ENCODE data around the gene MFNG.

Gene MFNG

DNA sequence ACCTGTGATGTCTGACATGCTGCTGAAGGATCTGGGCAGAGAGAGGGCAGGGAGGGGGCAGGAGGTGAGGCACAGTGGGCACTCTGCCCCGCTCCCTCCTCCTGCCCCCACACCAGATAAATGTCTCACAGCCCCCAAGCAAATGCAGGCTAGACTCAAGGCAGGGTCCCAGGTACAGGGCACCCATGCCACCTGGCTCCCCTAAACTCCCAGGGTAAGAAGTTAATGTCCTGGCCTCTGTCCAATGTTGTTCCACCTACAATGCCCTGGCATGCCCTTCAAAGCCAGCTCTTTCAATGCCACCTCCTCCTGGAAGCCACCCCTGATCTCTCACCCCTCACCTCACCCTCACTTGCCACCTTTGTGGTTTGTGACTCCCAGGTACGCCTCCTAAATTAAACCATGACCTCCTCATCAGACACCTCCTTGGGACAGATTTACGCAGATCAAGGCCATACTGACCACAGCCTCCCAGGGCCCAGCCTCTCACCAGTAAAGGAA lies 17.0 kb upstream of the MFNG start:
- TF ChIP-seq, protein P1, sequence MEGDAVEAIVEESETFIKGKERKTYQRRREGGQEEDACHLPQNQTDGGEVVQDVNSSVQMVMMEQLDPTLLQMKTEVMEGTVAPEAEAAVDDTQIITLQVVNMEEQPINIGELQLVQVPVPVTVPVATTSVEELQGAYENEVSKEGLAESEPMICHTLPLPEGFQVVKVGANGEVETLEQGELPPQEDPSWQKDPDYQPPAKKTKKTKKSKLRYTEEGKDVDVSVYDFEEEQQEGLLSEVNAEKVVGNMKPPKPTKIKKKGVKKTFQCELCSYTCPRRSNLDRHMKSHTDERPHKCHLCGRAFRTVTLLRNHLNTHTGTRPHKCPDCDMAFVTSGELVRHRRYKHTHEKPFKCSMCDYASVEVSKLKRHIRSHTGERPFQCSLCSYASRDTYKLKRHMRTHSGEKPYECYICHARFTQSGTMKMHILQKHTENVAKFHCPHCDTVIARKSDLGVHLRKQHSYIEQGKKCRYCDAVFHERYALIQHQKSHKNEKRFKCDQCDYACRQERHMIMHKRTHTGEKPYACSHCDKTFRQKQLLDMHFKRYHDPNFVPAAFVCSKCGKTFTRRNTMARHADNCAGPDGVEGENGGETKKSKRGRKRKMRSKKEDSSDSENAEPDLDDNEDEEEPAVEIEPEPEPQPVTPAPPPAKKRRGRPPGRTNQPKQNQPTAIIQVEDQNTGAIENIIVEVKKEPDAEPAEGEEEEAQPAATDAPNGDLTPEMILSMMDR (IDR thresholded peaks at IDR 0.05; ENCODE audit: extremely low read depth, missing control alignments): no peak
- no peak for DNase-seq (ENCODE audit: low spot score)

DNA sequence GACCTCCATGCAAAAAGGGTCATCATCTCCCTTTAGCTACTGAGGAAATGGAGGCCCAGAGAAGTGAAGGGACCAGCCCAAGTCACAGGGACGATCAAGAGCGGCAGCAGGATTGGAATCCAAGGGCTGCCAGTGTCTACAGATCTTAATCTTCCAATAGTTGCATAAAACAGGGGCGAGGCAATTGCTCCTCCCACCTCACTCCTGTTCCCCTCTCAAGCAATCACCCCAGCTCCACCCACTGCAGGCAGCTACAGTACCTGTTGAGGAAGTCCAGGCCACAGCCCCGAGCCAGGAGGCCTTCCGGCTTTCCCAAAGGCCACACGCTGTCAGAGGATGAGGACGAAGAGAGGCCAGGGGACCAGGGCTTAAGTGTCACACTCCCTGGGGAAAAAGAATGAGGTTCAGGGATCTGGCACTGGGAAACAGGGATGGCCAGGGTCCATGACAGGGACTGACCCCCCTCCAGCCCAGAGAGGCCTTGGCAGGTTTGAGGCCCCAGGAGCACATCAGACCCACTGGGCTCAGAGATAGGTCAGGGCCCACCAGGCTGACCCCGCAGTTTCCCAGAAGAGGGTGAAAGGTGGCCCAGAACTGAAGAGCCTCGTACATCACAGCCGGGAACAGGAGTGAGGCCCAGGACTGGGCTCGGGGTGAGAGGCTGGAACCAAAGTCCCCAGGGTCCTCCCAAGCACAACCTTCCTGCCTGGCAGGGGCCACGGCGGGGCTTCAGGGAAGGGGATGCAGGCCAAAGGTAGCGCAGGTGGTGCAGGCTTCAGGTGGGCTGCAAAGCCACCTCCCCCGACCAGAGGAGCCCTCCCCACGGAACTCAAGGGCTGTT lies 16.4 kb upstream of the MFNG start:
- TF ChIP-seq, protein P1 (IDR thresholded peaks at IDR 0.05; ENCODE audit: extremely low read depth, missing control alignments): no peak
- DNase-seq (ENCODE audit: low spot score): no peak

DNA sequence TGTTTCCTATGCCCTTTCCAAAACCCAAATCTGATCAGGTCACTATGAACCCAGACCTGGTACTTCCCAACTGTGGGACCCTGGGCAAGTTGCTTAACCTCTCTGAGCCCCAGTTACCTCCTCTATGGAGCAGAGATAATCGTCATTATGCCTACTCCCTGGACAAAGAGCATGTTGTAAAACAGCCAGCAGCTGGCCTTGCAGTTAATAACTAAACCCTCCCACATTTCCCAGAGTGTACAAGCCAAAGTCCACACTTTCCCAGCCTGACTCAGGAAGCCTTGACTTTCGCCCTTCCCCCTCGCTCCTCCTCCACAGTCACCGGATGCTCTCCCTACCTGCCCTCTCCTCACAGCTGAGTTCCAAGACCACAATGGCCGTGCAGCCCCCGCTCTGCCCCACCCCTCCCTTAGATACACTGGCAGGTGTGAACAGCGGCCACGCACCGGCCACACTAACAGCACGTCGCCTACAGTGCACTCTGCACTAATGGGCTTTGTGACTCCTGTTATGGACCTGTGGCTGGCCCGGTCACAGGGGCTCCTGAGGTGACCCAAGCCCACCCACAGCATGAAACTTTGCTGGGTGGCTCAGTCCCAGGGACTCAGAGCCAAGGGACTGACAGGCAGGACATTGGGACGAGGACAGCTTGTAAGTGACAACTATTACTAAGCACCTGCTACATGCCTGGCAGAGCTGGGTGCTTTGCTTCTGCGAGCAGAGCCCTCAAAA lies 15.6 kb upstream of the MFNG start:
- DNase-seq (ENCODE audit: low spot score): no peak
- TF ChIP-seq, protein P1 (IDR thresholded peaks at IDR 0.05; ENCODE audit: extremely low read depth, missing control alignments): no peak

DNA sequence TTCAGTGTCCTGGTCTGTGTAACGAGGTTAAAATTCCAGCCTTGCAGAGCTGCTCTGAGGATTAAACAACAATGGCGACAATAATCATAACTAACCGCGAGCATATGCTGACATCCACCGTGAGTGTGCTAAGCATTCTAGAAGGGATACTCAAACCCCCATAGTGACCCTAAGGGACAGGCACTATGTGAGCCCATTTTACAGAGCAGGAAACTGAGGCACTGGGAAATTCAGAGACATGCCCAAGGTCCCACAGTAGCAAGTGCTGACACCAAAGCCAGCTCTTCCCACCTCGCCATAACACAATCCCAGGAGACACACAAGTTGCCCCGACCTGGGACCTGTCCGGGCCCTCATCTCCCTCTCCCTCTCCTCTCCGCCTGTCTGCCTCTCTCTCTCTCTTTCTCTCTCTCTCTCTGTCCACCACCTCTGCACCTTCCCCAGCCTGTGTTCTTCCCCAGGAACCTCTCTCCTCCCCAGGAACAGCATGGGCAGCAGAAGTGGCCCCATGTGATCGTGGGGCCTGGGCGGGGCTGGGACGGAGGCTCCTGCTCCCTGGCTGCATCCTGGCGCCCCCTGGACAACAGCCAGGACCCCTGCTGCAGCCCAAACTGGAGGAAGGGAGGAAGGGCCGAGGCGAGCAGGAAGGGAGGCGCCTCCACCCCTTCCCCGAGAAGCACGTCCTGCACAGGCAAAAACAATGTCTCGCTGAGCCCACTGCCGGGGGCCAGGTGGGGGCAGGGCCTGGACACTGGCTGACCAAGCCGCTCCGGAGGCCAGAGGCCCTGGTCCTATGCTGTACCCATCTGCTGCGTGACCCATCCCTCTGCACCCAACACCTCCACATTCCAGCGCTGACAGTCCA lies 14.8 kb upstream of the MFNG start:
- TF ChIP-seq, protein P1 (IDR thresholded peaks at IDR 0.05; ENCODE audit: extremely low read depth, missing control alignments): no peak
- DNase-seq (ENCODE audit: low spot score): no peak

DNA sequence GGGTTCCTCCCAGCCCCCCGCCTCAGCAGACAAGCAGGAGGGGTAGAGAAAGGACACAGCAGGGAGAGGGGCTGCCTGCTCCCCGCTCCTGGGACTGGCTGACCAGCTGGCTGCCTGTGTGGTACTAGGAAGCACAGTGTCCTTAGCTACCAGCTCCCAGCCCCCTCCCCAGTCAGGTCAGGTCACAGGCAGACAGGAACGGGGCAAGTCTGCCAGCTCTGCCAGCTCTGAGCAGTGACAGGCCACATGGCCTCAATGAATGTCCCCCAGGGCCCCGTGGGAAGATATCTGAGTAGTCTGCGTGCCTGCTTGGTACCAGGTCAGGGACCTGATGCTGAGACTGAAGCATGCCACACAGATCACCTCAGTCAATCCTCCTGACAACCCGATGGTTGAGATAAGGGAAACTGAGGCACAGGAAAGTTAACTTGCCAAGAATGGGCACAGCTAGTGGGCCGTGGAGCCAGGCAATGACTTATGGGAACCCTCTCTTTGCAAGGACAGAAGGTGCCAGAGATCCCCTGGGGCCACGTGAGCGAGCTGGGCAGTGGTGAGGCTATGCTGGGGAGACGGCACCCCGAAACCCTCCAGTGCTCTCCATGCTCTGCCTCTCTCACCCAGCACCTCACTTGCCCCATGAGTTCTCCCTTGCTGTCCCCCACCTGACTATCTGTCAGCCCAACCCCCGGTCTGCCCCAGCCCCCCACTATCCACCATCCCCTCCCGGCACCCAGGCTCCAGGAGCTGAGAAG lies 13.8 kb upstream of the MFNG start:
- TF ChIP-seq, protein P1 (IDR thresholded peaks at IDR 0.05; ENCODE audit: extremely low read depth, missing control alignments): no peak

DNA sequence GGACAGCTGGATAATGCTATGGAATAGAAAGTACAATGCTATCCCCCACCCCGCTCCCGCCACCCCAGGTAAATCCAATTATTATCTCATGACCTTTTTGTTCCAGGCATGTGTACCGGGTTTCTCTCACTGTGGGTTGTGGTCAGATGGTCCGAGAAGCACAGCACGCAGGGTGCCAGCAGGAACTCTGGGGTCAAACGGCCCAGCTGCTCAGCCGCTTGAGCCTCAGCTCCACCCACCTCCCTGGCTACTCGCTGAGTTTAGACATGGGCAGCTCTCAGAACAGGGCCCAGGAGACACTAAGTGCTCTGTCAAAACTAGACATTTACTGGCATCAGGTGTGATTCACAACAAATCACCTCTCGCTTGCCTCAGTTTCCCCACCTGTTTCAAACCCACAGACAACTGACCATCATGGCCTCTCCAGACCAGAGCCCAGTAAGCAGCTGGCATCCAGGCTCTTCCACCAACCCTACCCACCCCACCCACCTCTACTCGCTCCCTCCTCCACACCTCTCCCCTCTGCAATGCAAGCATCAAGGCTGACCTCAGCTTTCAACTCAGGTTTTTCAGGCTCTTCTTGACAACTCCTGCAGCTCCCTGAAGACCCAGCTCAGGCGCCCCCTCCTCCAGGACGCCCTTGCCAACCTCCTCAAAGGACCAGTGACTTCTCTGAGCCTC lies 13.0 kb upstream of the MFNG start:
- DNase-seq (ENCODE audit: low spot score): no peak
- TF ChIP-seq, protein P1 (IDR thresholded peaks at IDR 0.05; ENCODE audit: extremely low read depth, missing control alignments): no peak

More for the DNA sequence above, 13.8 kb upstream of the MFNG start:
- DNase-seq (ENCODE audit: low spot score): no peak
